Amygdala (tissue), 56 donors: ENCODE data around the gene C1GALT1C1L.
"Not testable (repeated sequence)": the region's sequence is repeated elsewhere in the genome, so short reads cannot be mapped to it uniquely, and the experiment has no call there.

Source experiments
- DNase-seq, 56 donors: peaks; one replicate each; lab custom pipeline; 2025; lab: John Stamatoyannopoulos, UW

Gene C1GALT1C1L

GRCh38 chr2:43675646-43676321, 445 bp downstream of the C1GALT1C1L start:
- DNase-seq = no peak

GRCh38 chr2:43657241-43657640, 19.0 kb downstream of the C1GALT1C1L start:
- DNase-seq = no peak

GRCh38 chr2:43653506-43653905, 22.7 kb downstream of the C1GALT1C1L start:
- no peak for DNase-seq

GRCh38 chr2:43648994-43649701, 27.1 kb downstream of the C1GALT1C1L start:
- no peak for DNase-seq

GRCh38 chr2:43643680-43644079, 32.5 kb downstream of the C1GALT1C1L start:
- no peak for DNase-seq

GRCh38 chr2:43642363-43642762, 33.9 kb downstream of the C1GALT1C1L start:
- DNase-seq = no peak

- peak; percentile 11 to 94 (median 72) for DNase-seq
Observed at GRCh38 chr2:43637030-43637803, 39.0 kb downstream of the C1GALT1C1L start, which contains the start of gene PLEKHH2. TSS of gene PLEKHH2 (plus strand) at chr2:43637260. CDS start at chr2:43644674, 7,414 bp downstream.

- no peak for DNase-seq
Observed at GRCh38 chr2:43636621-43637020, 39.6 kb downstream of the C1GALT1C1L start.

- not testable (repeated sequence) for DNase-seq
Observed at GRCh38 chr2:43636153-43636552, 40.1 kb downstream of the C1GALT1C1L start.

GRCh38 chr2:43634604-43635306, 41.5 kb downstream of the C1GALT1C1L start:
- DNase-seq = peak in 2 of 56 donors; percentile 17 to 34

GRCh38 chr2:43631618-43632317, 44.5 kb downstream of the C1GALT1C1L start:
- no peak for DNase-seq
